B cell (primary cell): ENCODE results near the gene MRPL16. TPM values are rescaled to one million over a fixed set of nuclear protein-coding genes. Genes with fewer than 3 reads are reported as not detected.
A peak's percentile ranks its signal among the peaks of the same experiment; 100 is the strongest.

Experiments used
- ATAC-seq: fragments of 200-7000 bp; cut with Tn5 transposase; one replicate; pipeline ENCODE4 v1.10.0; 2021; ENCODE audit warnings: low read depth, mild to moderate bottlenecking, moderate number of reproducible peaks, moderate library complexity
- CTCF ChIA-PET: fragments of 350-600 bp; sonication (Branson Sonifier 250); formaldehyde crosslinking; loops from one replicate; lab custom pipeline; 2021; ENCODE audit warnings: antibody characterized with exemption, inconsistent platforms; lab: Charles Lee
- POLR2A ChIA-PET: fragments of 350-600 bp; sonication (Branson Sonifier 250); formaldehyde crosslinking; loops from one replicate; lab custom pipeline; 2021; ENCODE audit warnings: antibody characterized with exemption; lab: Charles Lee
- DNase-seq: peaks from one replicate; pipeline ENCODE4 v3.0.0; 2013
- H2AFZ ChIP-seq: 2 replicates; pipeline ENCODE4 v1.6.1; 2012; ENCODE audit warnings: mild to moderate bottlenecking, low read depth, low read length; ENCODE audit not compliant: insufficient read depth, poor library complexity, severe bottlenecking
- H3K27ac ChIP-seq, 2 donors: 1 replicate in 1 of 2; 2 replicates in 1 of 2; pipeline ENCODE4 v1.5.1; 2012 to 2013; ENCODE audit warnings: low read length in 2 of 2, mild to moderate bottlenecking in 2 of 2, moderate library complexity in 1 of 2
- H3K27me3 ChIP-seq, 4 experiments: fragments of 200-600 bp in 1 of 4; sonication (generic) in 1 of 4; replicated peaks in 1 of 4; 1 replicate in 2 of 4; 2 replicates in 2 of 4; pipeline versions ENCODE4 v1.6.1 to v1.7.0; 2013 to 2016; ENCODE audit warnings: low read length in 3 of 4, mild to moderate bottlenecking in 2 of 4, mixed read lengths in 1 of 4, moderate library complexity in 1 of 4; ENCODE audit not compliant: insufficient read depth in 4 of 4, control insufficient read depth in 3 of 4; ENCODE audit errors: control extremely low read depth in 1 of 4
- H3K36me3 ChIP-seq, 2 experiments: replicated peaks in 1 of 2; 1 replicate in 1 of 2; 2 replicates in 1 of 2; pipeline versions ENCODE4 v1.6.1 to v1.7.1; 2013; ENCODE audit warnings: low read length in 1 of 2; ENCODE audit not compliant: insufficient read depth in 2 of 2, control insufficient read depth in 1 of 2; ENCODE audit errors: control extremely low read depth in 1 of 2, extremely low read depth in 1 of 2
- H3K4me1 ChIP-seq, 2 donors: fragments of 200-600 bp in 1 of 2; sonication (generic) in 1 of 2; 1 replicate in 1 of 2; 2 replicates in 1 of 2; pipeline versions ENCODE4 v1.5.1 to v1.6.1; 2013 to 2017; ENCODE audit warnings: low read length in 2 of 2; ENCODE audit not compliant: control insufficient read depth in 2 of 2, insufficient read depth in 2 of 2
- H3K4me2 ChIP-seq: replicated peaks from 2 replicates; pipeline ENCODE3; 2012; ENCODE audit warnings: mild to moderate bottlenecking, low read depth, low read length; ENCODE audit not compliant: poor library complexity, severe bottlenecking
- H3K4me3 ChIP-seq, 5 experiments: fragments of 200-600 bp in 1 of 5; sonication (generic) in 1 of 5; 1 replicate in 3 of 5; 2 replicates in 2 of 5; pipeline versions ENCODE4 v1.5.1 to v1.7.0; 2011 to 2016; ENCODE audit warnings: low read length in 4 of 5, mild to moderate bottlenecking in 4 of 5, low read depth in 2 of 5, control low read depth in 1 of 5, moderate library complexity in 1 of 5; ENCODE audit not compliant: insufficient read depth in 1 of 5; ENCODE audit errors: control extremely low read depth in 1 of 5, extremely low read depth in 1 of 5
- H3K79me2 ChIP-seq: fragments of 200-600 bp; sonication (generic); one replicate; pipeline ENCODE4 v1.6.0; 2016; ENCODE audit warnings: low read length; ENCODE audit not compliant: control insufficient read depth, insufficient read depth
- H3K9ac ChIP-seq: fragments of 200-600 bp; sonication (generic); 2 replicates; pipeline ENCODE4 v1.6.1; 2017; ENCODE audit warnings: mild to moderate bottlenecking, low read length, moderate library complexity
- H3K9me3 ChIP-seq, 3 donors: one replicate each; pipeline versions ENCODE4 v1.6.1 to v1.7.1; 2013; ENCODE audit warnings: low read length in 2 of 3; ENCODE audit not compliant: control insufficient read depth in 2 of 3, insufficient read depth in 1 of 3; ENCODE audit errors: control extremely low read depth in 1 of 3
- H4K20me1 ChIP-seq: 2 replicates; pipeline ENCODE4 v1.6.0; 2012; ENCODE audit warnings: mild to moderate bottlenecking, low read length; ENCODE audit not compliant: insufficient read depth, control insufficient read depth, poor library complexity, severe bottlenecking
- H3K27ac Mint-ChIP-seq: one replicate; pipeline ENCODE4 v1.8.0; 2021; ENCODE audit warnings: mixed read lengths
- H3K27me3 Mint-ChIP-seq: one replicate; pipeline ENCODE4 v1.8.0; 2021; ENCODE audit warnings: mixed read lengths
- H3K4me1 Mint-ChIP-seq: one replicate; pipeline ENCODE4 v1.8.0; 2021; ENCODE audit warnings: mixed read lengths
- H3K4me3 Mint-ChIP-seq: one replicate; pipeline ENCODE4 v1.8.0; 2021; ENCODE audit warnings: mixed read lengths
- H3K9me3 Mint-ChIP-seq: one replicate; pipeline ENCODE4 v1.8.0; 2022; ENCODE audit warnings: mixed read lengths; ENCODE audit not compliant: insufficient read depth
- EZH2 ChIP-seq: IDR thresholded peaks from 2 replicates; pipeline ENCODE4 v1.6.1; 2012; ENCODE audit warnings: borderline replicate concordance, low read depth, mild to moderate bottlenecking, moderate library complexity, low read length; ENCODE audit not compliant: insufficient read depth, poor library complexity, severe bottlenecking
- WGBS: methylation state at CpG from one replicate; pipeline ENCODE4 v1.1.5; 2013; ENCODE audit warnings: missing lambda C conversion rate; ENCODE audit not compliant: insufficient coverage; 5-methylcytosine and 5-hydroxymethylcytosine counted together
- intact Hi-C: fragments of 100-400 bp; cut with micrococcal nuclease; formaldehyde crosslinking; loops from one replicate; pipeline ENCODE4 v1.10.0; 2022
- polyA plus RNA-seq: library from polyadenylated mRNA; depleted of rRNA; stranded (reverse); fragments of >200 nt; gene quantifications from 2 replicates; pipeline ENCODE4 v1.2.3, GENCODE V29; 2012
- total RNA-seq, 2 donors: library from RNA; stranded (reverse); fragments of 120-200 nt in 1 of 2; gene quantifications; 1 replicate in 1 of 2; 2 replicates in 1 of 2; pipeline versions ENCODE4 v1.2.3 to v1.2.4, GENCODE V29; 2013 to 2022
- TF ChIP-seq, protein P1 (sequence below): fragments of 200-600 bp; IDR thresholded peaks from one replicate; pipeline ENCODE4 v1.8.0; 2022; ENCODE audit warnings: antibody characterized with exemption, mild to moderate bottlenecking

MRPL16 gene
- total and polyA plus RNA-seq, 2 donors (not counting 1 experiment from before 2014, with no cell fraction given), result 38.3 to 41.0 TPM

DNA sequence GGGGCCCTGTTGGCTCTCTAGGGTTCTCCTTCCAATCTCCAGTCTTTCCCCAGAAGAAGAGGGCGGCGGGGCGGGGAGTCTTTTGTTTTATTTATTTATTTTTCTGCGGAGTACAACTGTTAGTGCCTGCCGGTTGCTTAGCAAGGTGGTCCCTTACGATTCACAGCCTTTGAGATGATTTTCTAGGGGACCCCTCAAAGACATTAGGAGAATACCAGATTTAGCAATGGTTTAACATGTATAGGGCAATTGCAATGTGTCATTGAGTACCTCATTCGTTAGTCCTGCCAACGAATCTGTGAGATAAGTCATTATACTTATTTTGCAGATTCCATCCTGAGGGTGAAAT is 307 bp upstream of the MRPL16 start:
- Mint-ChIP-seq H3K4me3 (peak overlapping the region; percentile 93), H3K27ac (peak overlapping the region; percentile 85), H3K4me1 (peaks cover 14% of the 10 kb centered on the region), H3K9me3 (no peaks in the 10 kb centered on the region), H3K27me3 (peaks cover 7% of the 10 kb centered on the region)
- Histone ChIP-seq H3K4me3 (peak overlapping the region; percentile 72 to 95 (median 82)), H3K79me2 (peaks cover 3% of the 10 kb centered on the region), H3K9ac (peak overlapping the region; percentile 98), H2AFZ (peak overlapping the region; percentile 88), H3K9me3 (peaks cover 0 to 6% (median 0%) of the 10 kb centered on the region in 3 donors), H3K4me1 (peaks cover 10 to 18% of the 10 kb centered on the region in 2 donors), H4K20me1 (no peaks in the 10 kb centered on the region), H3K27ac (peak overlapping the region; percentile 61 to 76), H3K36me3 (peaks cover 0 to 19% of the 10 kb centered on the region in 2 experiments), H3K27me3 (no peaks in the 10 kb centered on the region), H3K4me2 (peak overlapping the region; percentile 94)
- ChIA-PET POLR2A (interaction anchor here (0.9 kb wide), 1 partner anchor 142 kb away, joined by 3 read pairs; the partner anchor contains the start of gene PATL1), CTCF (interaction anchor here (1.2 to 6.0 kb wide), 3 partner anchors 10 to 57 kb away, joined by 6 to 66 read pairs (median 9); partner anchors contain the start of gene STX3)
- TF ChIP-seq EZH2, result no peak
- TF ChIP-seq, protein P1, sequence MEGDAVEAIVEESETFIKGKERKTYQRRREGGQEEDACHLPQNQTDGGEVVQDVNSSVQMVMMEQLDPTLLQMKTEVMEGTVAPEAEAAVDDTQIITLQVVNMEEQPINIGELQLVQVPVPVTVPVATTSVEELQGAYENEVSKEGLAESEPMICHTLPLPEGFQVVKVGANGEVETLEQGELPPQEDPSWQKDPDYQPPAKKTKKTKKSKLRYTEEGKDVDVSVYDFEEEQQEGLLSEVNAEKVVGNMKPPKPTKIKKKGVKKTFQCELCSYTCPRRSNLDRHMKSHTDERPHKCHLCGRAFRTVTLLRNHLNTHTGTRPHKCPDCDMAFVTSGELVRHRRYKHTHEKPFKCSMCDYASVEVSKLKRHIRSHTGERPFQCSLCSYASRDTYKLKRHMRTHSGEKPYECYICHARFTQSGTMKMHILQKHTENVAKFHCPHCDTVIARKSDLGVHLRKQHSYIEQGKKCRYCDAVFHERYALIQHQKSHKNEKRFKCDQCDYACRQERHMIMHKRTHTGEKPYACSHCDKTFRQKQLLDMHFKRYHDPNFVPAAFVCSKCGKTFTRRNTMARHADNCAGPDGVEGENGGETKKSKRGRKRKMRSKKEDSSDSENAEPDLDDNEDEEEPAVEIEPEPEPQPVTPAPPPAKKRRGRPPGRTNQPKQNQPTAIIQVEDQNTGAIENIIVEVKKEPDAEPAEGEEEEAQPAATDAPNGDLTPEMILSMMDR, result no peak
- ATAC-seq (no peak), DNase-seq (no peak)
- intact Hi-C loops, result loop anchor here (1.0 to 5.0 kb wide), 4 partner anchors 39 to 259 kb away; partner anchors contain the start of gene PATL1
- WGBS, result 5% methylated on average over 3 of the region's 8 CpGs

DNA sequence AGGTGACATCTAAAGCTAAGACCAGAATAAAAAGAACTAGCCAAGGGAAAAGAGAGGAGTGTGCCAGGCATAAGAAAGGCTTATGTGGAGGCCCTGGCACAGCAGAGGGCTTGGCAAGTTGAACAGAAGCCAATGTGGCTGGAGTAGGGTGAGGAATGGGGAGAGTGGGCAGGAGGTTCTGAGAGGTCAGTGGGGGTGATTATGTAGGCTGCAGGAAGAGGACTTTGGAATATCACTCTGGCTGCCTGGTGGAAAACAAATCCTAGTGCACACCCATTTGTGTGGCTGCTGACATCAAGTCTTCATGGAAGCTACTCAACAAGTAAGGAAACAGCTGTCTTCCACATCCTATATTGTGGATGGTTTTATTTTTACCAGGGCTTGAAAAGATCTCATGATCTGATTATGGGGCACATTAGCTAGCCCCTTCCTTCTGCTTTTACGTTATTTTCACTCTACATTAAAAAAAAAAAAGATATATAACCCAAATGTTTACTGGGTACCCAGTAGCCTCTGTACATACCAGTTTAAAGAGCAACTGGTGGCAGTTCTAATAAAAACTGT is 3.4 kb downstream of the MRPL16 start:
- H3K27ac Mint-ChIP-seq, result no peak overlapping the region
- intact Hi-C loops, result loop anchor here (10.0 kb wide), 1 partner anchor 668 kb away; no protein-coding TSS in a partner anchor
- CTCF ChIA-PET, result interaction anchor here (6.0 kb wide), 1 partner anchor 53 kb away, joined by 66 read pairs; the partner anchor contains the start of gene STX3

More for the DNA sequence above, 3.4 kb downstream of the MRPL16 start:
- Histone ChIP-seq H3K4me1 (peaks cover 10 to 18% of the 10 kb centered on the region in 2 donors), H3K9ac (no peak overlapping the region), H4K20me1 (no peaks in the 10 kb centered on the region), H3K9me3 (no peaks in the 10 kb centered on the region), H2AFZ (no peak overlapping the region), H3K4me3 (no peak overlapping the region), H3K79me2 (peaks cover 3% of the 10 kb centered on the region), H3K4me2 (no peak overlapping the region), H3K27me3 (no peaks in the 10 kb centered on the region), H3K27ac (no peak overlapping the region), H3K36me3 (peaks cover 0 to 34% of the 10 kb centered on the region in 2 experiments)
- H3K4me1 Mint-ChIP-seq, result peaks cover 14% of the 10 kb centered on the region
- DNase-seq, result no peak
- no peak for ATAC-seq
- no peak overlapping the region for H3K4me3 Mint-ChIP-seq
- POLR2A ChIA-PET, result no interaction called here
- H3K27me3 Mint-ChIP-seq, result no peaks in the 10 kb centered on the region
- TF ChIP-seq EZH2, result no peak
- TF ChIP-seq, protein P1, result no peak
- no peaks in the 10 kb centered on the region for H3K9me3 Mint-ChIP-seq
- no CpG with 5 or more reads among the region's 1 CpG for WGBS
